Natural killer cell (primary cell): ENCODE data around the gene TMEM198. TPM values are rescaled to one million over a fixed set of nuclear protein-coding genes. Genes with fewer than 3 reads are reported as not detected.

ENCODE experiments used
- ATAC-seq, 3 donors: fragments of 150-1000 bp in 2 of 3; fragments of 200-7000 bp in 1 of 3; cut with Tn5 transposase; 1 replicate in 1 of 3; 2 replicates in 2 of 3; pipeline ENCODE4 v1.10.0; 2021; ENCODE audit warnings: mild to moderate bottlenecking in 2 of 3, moderate library complexity in 2 of 3
- DNase-seq, 2 donors: peaks; one replicate each; pipeline versions ENCODE4 v3.0.0 to v3.0.0-alpha.2; 2013 to 2021; ENCODE audit warnings: mixed read lengths in 1 of 2
- H3K27ac ChIP-seq: one replicate; pipeline ENCODE4 v1.5.1; 2013; ENCODE audit warnings: mild to moderate bottlenecking, low read length
- H3K27me3 ChIP-seq: one replicate; pipeline ENCODE4 v1.6.1; 2013; ENCODE audit warnings: low read length; ENCODE audit not compliant: control insufficient read depth, insufficient read depth
- H3K36me3 ChIP-seq: one replicate; pipeline ENCODE4 v1.6.1; 2013; ENCODE audit warnings: low read length; ENCODE audit not compliant: control insufficient read depth, insufficient read depth
- H3K4me1 ChIP-seq: one replicate; pipeline ENCODE4 v1.6.1; 2013; ENCODE audit warnings: low read length; ENCODE audit not compliant: control insufficient read depth, insufficient read depth
- H3K4me3 ChIP-seq: one replicate; pipeline ENCODE4 v1.5.1; 2013; ENCODE audit warnings: low read length
- H3K9me3 ChIP-seq: one replicate; pipeline ENCODE4 v1.6.1; 2013; ENCODE audit warnings: low read length; ENCODE audit not compliant: control insufficient read depth, insufficient read depth
- H3K27ac Mint-ChIP-seq, 2 donors: one replicate each; pipeline ENCODE4 v1.8.0; 2022; ENCODE audit warnings: mild to moderate bottlenecking in 2 of 2, mixed read lengths in 2 of 2, moderate library complexity in 1 of 2
- H3K27me3 Mint-ChIP-seq, 2 donors: one replicate each; pipeline ENCODE4 v1.8.0; 2022; ENCODE audit warnings: low read depth in 2 of 2, mixed read lengths in 2 of 2
- H3K36me3 Mint-ChIP-seq: one replicate; pipeline ENCODE4 v1.8.0; 2022; ENCODE audit warnings: mixed read lengths
- H3K4me1 Mint-ChIP-seq, 2 donors: one replicate each; pipeline ENCODE4 v1.8.0; 2022; ENCODE audit warnings: mixed read lengths in 2 of 2
- H3K4me3 Mint-ChIP-seq: one replicate; pipeline ENCODE4 v1.8.0; 2022; ENCODE audit warnings: mild to moderate bottlenecking, moderate library complexity, mixed read lengths
- H3K9me3 Mint-ChIP-seq, 2 donors: one replicate each; pipeline ENCODE4 v1.8.0; 2022; ENCODE audit warnings: mixed read lengths in 2 of 2
- CTCF ChIP-seq: fragments of 200-600 bp; IDR thresholded peaks from one replicate; pipeline ENCODE4 v1.8.0; 2022; ENCODE audit warnings: antibody characterized with exemption
- WGBS: methylation state at CpG from one replicate; pipeline ENCODE4 v1.1.7; 2013; ENCODE audit warnings: missing lambda C conversion rate; ENCODE audit not compliant: insufficient coverage; 5-methylcytosine and 5-hydroxymethylcytosine counted together
- intact Hi-C: fragments of 100-400 bp; cut with micrococcal nuclease; formaldehyde crosslinking; loops from one replicate; pipeline ENCODE4 v1.14.2; 2022
- total RNA-seq, 4 donors: library from RNA; stranded (reverse); fragments of 120-200 nt in 1 of 4; gene quantifications; one replicate each; pipeline versions ENCODE4 v1.2.3 to v1.2.4, GENCODE V29; 2013 to 2022

Gene TMEM198
- total RNA-seq, 3 donors from 2014 or later (not counting 1 experiment from before 2014, with no cell fraction given) = 1.7 to 2.3 (median 1.8) TPM

GRCh38 chr2:219506153-219506801, 37.6 kb upstream of the TMEM198 start:
- WGBS = 95% methylated on average over 23 of the region's 23 CpGs
- Mint-ChIP-seq H3K9me3 (no peaks in the 10 kb centered on the region), H3K27me3 (peaks cover 0 to 20% of the 10 kb centered on the region in 2 donors), H3K36me3 (peaks cover 7% of the 10 kb centered on the region), H3K4me1 (peaks cover 0 to 26% of the 10 kb centered on the region in 2 donors), H3K4me3 (no peak overlapping the region), H3K27ac (no peak overlapping the region)
- no peak for ATAC-seq
- DNase-seq = no peak
- Histone ChIP-seq H3K9me3 (no peaks in the 10 kb centered on the region), H3K36me3 (peaks cover 33% of the 10 kb centered on the region), H3K4me3 (no peak overlapping the region), H3K4me1 (peaks cover 12% of the 10 kb centered on the region), H3K27me3 (peaks cover 18% of the 10 kb centered on the region), H3K27ac (no peak overlapping the region)
- intact Hi-C loops = no loop called here
- TF ChIP-seq CTCF = no peak

GRCh38 chr2:219506802-219507526, 36.9 kb upstream of the TMEM198 start:
- Histone ChIP-seq H3K4me1 (peaks cover 12% of the 10 kb centered on the region), H3K9me3 (no peaks in the 10 kb centered on the region), H3K36me3 (peaks cover 33% of the 10 kb centered on the region), H3K27me3 (peaks cover 21% of the 10 kb centered on the region), H3K4me3 (no peak overlapping the region), H3K27ac (no peak overlapping the region)
- H3K4me1 Mint-ChIP-seq = peaks cover 0 to 19% of the 10 kb centered on the region in 2 donors
- no peak overlapping the region for H3K4me3 Mint-ChIP-seq
- DNase-seq (no peak), ATAC-seq (no peak)
- WGBS = 96% methylated on average over 17 of the region's 17 CpGs
- no peak for TF ChIP-seq CTCF
- H3K27ac Mint-ChIP-seq = no peak overlapping the region
- H3K36me3 Mint-ChIP-seq = peaks cover 7% of the 10 kb centered on the region
- peaks cover 2 to 25% of the 10 kb centered on the region in 2 donors for H3K27me3 Mint-ChIP-seq
- intact Hi-C loops = no loop called here
- no peaks in the 10 kb centered on the region for H3K9me3 Mint-ChIP-seq

- Histone ChIP-seq H3K4me3 (no peak overlapping the region), H3K27me3 (peaks cover 28% of the 10 kb centered on the region), H3K27ac (no peak overlapping the region), H3K36me3 (peaks cover 33% of the 10 kb centered on the region), H3K4me1 (peaks cover 12% of the 10 kb centered on the region), H3K9me3 (no peaks in the 10 kb centered on the region)
- H3K9me3 Mint-ChIP-seq = no peaks in the 10 kb centered on the region
- H3K4me1 Mint-ChIP-seq = peaks cover 0 to 18% of the 10 kb centered on the region in 2 donors
- 78% methylated on average over 7 of the region's 8 CpGs for WGBS
- intact Hi-C loops = no loop called here
- H3K27ac Mint-ChIP-seq = no peak overlapping the region
- peaks cover 9 to 30% of the 10 kb centered on the region in 2 donors for H3K27me3 Mint-ChIP-seq
- no peak for TF ChIP-seq CTCF
- peaks cover 7% of the 10 kb centered on the region for H3K36me3 Mint-ChIP-seq
- DNase-seq (no peak), ATAC-seq (no peak)
- no peak overlapping the region for H3K4me3 Mint-ChIP-seq
Observed at GRCh38 chr2:219507581-219508443, 36.0 kb upstream of the TMEM198 start.
